HEK293 (cell line): ENCODE measurements around the gene CFAP99.
A peak's percentile ranks its signal among the peaks of the same experiment; 100 is the strongest.

Experiments
- CTCF ChIA-PET: fragments of 350-600 bp; formaldehyde crosslinking; extraction: SDS; loops from one replicate; lab custom pipeline; 2021; ENCODE audit warnings: antibody characterized with exemption; lab: Yijun Ruan, JAX
- POLR2A ChIA-PET: fragments of 300-600 bp; formaldehyde crosslinking; extraction: SDS; loops from one replicate; lab custom pipeline; 2020; ENCODE audit warnings: antibody characterized with exemption, inconsistent platforms; lab: Yijun Ruan, JAX
- H3K27ac ChIP-seq: fragments of 200-500 bp; sonication (Bioruptor generic); 2 replicates; pipeline ENCODE4 v1.5.1; 2014; ENCODE audit warnings: low read depth, low read length, control low read depth, inconsistent platforms; ENCODE audit errors: extremely low read depth
- H3K36me3 ChIP-seq, 2 experiments: fragments of 200-500 bp in 1 of 2; sonication (Bioruptor generic) in 1 of 2; 1 replicate in 1 of 2; 2 replicates in 1 of 2; pipeline ENCODE4 v1.5.1; 2014 to 2017; ENCODE audit warnings: inconsistent platforms in 2 of 2, low read length in 2 of 2; ENCODE audit not compliant: control insufficient read depth in 2 of 2, insufficient read depth in 1 of 2
- H3K4me1 ChIP-seq: fragments of 200-500 bp; sonication (Bioruptor generic); 2 replicates; pipeline ENCODE4 v1.5.1; 2014; ENCODE audit warnings: mild to moderate bottlenecking, low read length, inconsistent platforms; ENCODE audit not compliant: control insufficient read depth, insufficient read depth
- H3K4me3 ChIP-seq: 2 replicates; pipeline ENCODE4 v1.5.1; 2011; ENCODE audit warnings: low read depth, mild to moderate bottlenecking, control low read depth, low read length, moderate library complexity
- H3K9me3 ChIP-seq: fragments of 200-500 bp; sonication (Bioruptor generic); 2 replicates; pipeline ENCODE4 v1.5.1; 2014; ENCODE audit warnings: low read depth, low read length, inconsistent platforms; ENCODE audit not compliant: control insufficient read depth, insufficient read depth
- MEIS1 ChIP-seq: sonication (generic); formaldehyde crosslinking; IDR thresholded peaks from 2 replicates; pipeline ENCODE4 v1.8.1; 2022; ENCODE audit warnings: missing genetic modification reagents, mild to moderate bottlenecking, borderline replicate concordance
- OSR2 ChIP-seq: fragments of 450-650 bp; formaldehyde crosslinking; IDR thresholded peaks from 2 replicates; pipeline ENCODE4 v1.5.1; 2016; ENCODE audit warnings: missing biosample characterization, missing genetic modification characterization
- SCRT2 ChIP-seq: fragments of 450-650 bp; formaldehyde crosslinking; IDR thresholded peaks from 2 replicates; pipeline ENCODE4 v1.5.1; 2016; ENCODE audit warnings: missing biosample characterization, missing genetic modification characterization
- TRIM28 ChIP-seq: IDR thresholded peaks from 2 replicates; pipeline ENCODE4 v1.6.1; 2011; ENCODE audit warnings: low read length, control low read depth, borderline replicate concordance
- ZBTB20 ChIP-seq: fragments of 450-650 bp; formaldehyde crosslinking; IDR thresholded peaks from 2 replicates; pipeline ENCODE4 v1.5.1; 2016; ENCODE audit warnings: missing biosample characterization, missing genetic modification characterization
- ZFP37 ChIP-seq: fragments of 450-650 bp; formaldehyde crosslinking; IDR thresholded peaks from 2 replicates; pipeline ENCODE4 v1.5.1; 2016; ENCODE audit warnings: missing biosample characterization, missing genetic modification characterization
- ZIC2 ChIP-seq: fragments of 450-650 bp; formaldehyde crosslinking; IDR thresholded peaks from 2 replicates; pipeline ENCODE4 v1.5.1; 2016; ENCODE audit warnings: missing biosample characterization, missing genetic modification characterization
- ZNF292 ChIP-seq: fragments of 450-650 bp; formaldehyde crosslinking; IDR thresholded peaks from 2 replicates; pipeline ENCODE4 v1.5.1; 2016; ENCODE audit warnings: low read depth, missing biosample characterization, missing genetic modification characterization, borderline replicate concordance
- ZNF341 ChIP-seq: fragments of 450-650 bp; formaldehyde crosslinking; IDR thresholded peaks from 2 replicates; pipeline ENCODE4; 2016; ENCODE audit warnings: low read depth, missing biosample characterization, missing genetic modification characterization
- ZNF350 ChIP-seq: fragments of 450-650 bp; formaldehyde crosslinking; IDR thresholded peaks from 2 replicates; pipeline ENCODE4 v1.5.0; 2017; ENCODE audit warnings: missing biosample characterization, mild to moderate bottlenecking, missing genetic modification characterization
- ZNF423 ChIP-seq: fragments of 450-650 bp; formaldehyde crosslinking; IDR thresholded peaks from 2 replicates; pipeline ENCODE4 v1.5.1; 2016; ENCODE audit warnings: missing biosample characterization, missing genetic modification characterization
- ZNF433 ChIP-seq: fragments of 450-650 bp; formaldehyde crosslinking; IDR thresholded peaks from 2 replicates; pipeline ENCODE4 v1.5.1; 2016; ENCODE audit warnings: missing biosample characterization, missing genetic modification characterization, low read depth
- ZNF473 ChIP-seq: fragments of 450-650 bp; formaldehyde crosslinking; IDR thresholded peaks from 2 replicates; pipeline ENCODE4 v1.5.1; 2017; ENCODE audit warnings: missing biosample characterization, missing genetic modification characterization
- ZNF549 ChIP-seq: fragments of 450-650 bp; IDR thresholded peaks from 2 replicates; pipeline ENCODE4 v1.5.1; 2018; ENCODE audit warnings: missing biosample characterization, missing genetic modification characterization, mild to moderate bottlenecking, inconsistent platforms, moderate library complexity
- ZNF626 ChIP-seq: fragments of 450-650 bp; sonication (Bioruptor Pico); formaldehyde crosslinking; IDR thresholded peaks from 2 replicates; pipeline ENCODE4 v1.5.1; 2018; ENCODE audit warnings: missing biosample characterization, missing genetic modification characterization, inconsistent platforms
- ZNF777 ChIP-seq: fragments of 450-650 bp; formaldehyde crosslinking; IDR thresholded peaks from 2 replicates; pipeline ENCODE4 v1.5.1; 2017; ENCODE audit warnings: missing biosample characterization, missing genetic modification characterization, borderline replicate concordance
- TF ChIP-seq, protein P1 (sequence below): fragments of 450-650 bp; formaldehyde crosslinking; IDR thresholded peaks from 2 replicates; pipeline ENCODE4 v1.5.1; 2016; ENCODE audit warnings: missing biosample characterization, missing genetic modification characterization
- TF ChIP-seq, protein P2 (sequence below): fragments of 450-650 bp; formaldehyde crosslinking; IDR thresholded peaks from 2 replicates; pipeline ENCODE4 v1.5.1; 2016; ENCODE audit warnings: missing biosample characterization, missing genetic modification characterization, low read depth
- TF ChIP-seq, protein P3 (sequence below): fragments of 450-650 bp; formaldehyde crosslinking; IDR thresholded peaks from 2 replicates; pipeline ENCODE4 v1.5.1; 2016; ENCODE audit warnings: missing biosample characterization, missing genetic modification characterization
- TF ChIP-seq, protein P4 (sequence below): fragments of 450-650 bp; formaldehyde crosslinking; IDR thresholded peaks from 2 replicates; pipeline ENCODE4 v1.5.1; 2016; ENCODE audit warnings: missing biosample characterization, missing genetic modification characterization

CFAP99 gene

DNA sequence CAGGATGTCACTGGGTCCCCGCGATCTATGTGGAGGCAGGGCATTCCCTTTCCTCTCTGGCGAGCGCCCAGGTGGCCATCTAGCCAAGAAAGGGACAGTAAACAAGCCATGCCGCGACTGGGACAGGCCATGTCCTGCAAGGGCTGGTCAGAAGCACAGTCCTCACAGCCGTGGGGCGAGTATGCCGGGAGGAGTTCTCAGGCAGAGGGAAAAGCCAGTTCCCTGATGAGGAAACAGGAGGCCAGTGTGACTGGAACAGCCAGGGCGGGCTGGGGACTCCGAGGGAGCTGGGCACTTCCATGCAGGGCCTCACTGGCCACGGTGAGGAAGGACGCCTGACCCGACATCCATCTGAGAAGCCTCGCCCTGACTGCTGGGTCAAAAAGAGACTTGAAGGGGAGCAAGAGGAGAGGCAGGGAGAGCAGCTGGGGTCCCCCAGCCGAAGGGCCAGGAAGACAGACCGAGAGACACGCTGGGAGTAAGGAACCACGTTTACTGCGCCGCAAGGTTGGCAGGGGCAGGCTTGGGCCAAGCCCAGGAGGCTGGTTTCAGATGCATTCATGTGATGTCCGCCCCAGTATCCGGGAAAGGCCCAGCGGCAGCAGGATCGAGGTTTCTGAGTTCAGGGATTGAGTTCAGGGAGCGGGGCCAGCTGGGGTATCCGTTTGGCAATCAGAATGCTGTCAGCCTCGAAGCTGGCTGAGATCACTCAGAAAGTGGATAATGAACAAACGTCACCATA lies 15.0 kb downstream of the CFAP99 start:
- POLR2A ChIA-PET, result no interaction called here
- TF ChIP-seq ZNF341 (tag by site-specific recombination) (peak; percentile 44), ZNF473 (tag by site-specific recombination) (no peak)
- TF ChIP-seq, all 188 proteins: peak for 1

DNA sequence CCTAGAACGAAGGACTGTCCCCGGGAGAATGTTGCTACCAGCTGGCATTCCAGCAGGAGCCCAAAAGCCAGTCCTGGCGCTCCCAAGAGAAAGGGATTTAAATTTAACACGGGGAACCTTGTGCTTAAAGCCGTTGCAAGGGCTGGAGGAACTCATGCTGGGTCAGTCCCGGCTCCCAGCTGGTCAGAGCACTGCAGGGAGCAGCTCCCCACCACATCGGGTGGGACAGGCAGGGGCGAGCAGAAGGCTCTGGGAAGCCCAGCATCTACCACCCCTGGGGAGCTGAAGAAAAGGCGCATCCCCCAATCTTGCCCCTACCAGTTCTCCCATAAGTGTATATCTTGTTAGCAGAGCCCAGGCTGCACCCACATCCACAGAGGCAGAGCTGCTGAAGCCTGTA lies 15.7 kb downstream of the CFAP99 start:
- Histone ChIP-seq H3K4me1 (no peaks in the 10 kb centered on the region), H3K36me3 (no peaks in the 10 kb centered on the region), H3K9me3 (no peaks in the 10 kb centered on the region), H3K4me3 (no peak overlapping the region), H3K27ac (no peak overlapping the region)
- ChIA-PET CTCF (interaction anchor here (0.6 to 0.9 kb wide), 2 partner anchors 9 to 11 kb away, joined by 3 read pairs; no protein-coding TSS in a partner anchor), POLR2A (no interaction called here)
- TF ChIP-seq ZIC2, result peak; percentile 85
- TF ChIP-seq, protein P1, sequence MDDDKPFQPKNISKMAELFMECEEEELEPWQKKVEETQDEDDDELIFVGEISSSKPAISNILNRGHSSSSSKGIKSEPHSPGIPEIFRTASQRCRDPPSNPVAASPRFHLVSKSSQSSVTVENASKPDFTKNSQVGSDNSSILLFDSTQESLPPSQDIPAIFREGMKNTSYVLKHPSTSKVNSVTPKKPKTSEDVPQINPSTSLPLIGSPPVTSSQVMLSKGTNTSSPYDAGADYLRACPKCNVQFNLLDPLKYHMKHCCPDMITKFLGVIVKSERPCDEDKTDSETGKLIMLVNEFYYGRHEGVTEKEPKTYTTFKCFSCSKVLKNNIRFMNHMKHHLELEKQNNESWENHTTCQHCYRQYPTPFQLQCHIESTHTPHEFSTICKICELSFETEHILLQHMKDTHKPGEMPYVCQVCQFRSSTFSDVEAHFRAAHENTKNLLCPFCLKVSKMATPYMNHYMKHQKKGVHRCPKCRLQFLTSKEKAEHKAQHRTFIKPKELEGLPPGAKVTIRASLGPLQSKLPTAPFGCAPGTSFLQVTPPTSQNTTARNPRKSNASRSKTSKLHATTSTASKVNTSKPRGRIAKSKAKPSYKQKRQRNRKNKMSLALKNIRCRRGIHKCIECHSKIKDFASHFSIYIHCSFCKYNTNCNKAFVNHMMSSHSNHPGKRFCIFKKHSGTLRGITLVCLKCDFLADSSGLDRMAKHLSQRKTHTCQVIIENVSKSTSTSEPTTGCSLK (tag by site-specific recombination), result no peak

More for the DNA sequence above, 15.0 kb downstream of the CFAP99 start:
- Histone ChIP-seq H3K9me3 (no peaks in the 10 kb centered on the region), H3K4me3 (no peak overlapping the region), H3K4me1 (no peaks in the 10 kb centered on the region), H3K27ac (no peak overlapping the region), H3K36me3 (no peaks in the 10 kb centered on the region)
- CTCF ChIA-PET, result interaction anchor here (0.9 kb wide), 1 partner anchor 12 kb away, joined by 3 read pairs; no protein-coding TSS in a partner anchor

DNA sequence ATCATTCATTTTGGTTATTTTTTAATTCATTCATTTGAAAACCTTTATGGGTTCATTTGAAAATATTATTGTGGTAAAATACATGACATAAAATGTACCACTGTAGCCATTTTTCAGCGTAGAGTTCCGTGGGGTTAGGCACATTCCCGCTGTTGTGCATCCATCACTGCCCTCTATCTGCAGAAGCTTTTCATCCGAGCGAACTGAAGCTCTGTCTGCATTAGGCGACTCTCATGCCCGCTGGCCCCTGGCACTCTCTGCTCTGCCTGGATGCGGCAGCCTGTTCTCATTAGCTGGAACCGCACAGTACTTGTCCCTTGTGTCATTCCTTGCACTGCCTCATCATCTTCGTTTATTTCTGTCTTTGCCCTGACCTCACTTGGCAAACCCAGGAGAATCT lies 17.5 kb downstream of the CFAP99 start:
- ChIA-PET CTCF (interaction anchor here (0.6 kb wide), 1 partner anchor 34 kb away, joined by 4 read pairs; no protein-coding TSS in a partner anchor), POLR2A (interaction anchor here (0.8 kb wide), 1 partner anchor 174 kb away, joined by 3 read pairs; the partner anchor contains the start of gene MXD4)
- Histone ChIP-seq H3K4me3 (no peak overlapping the region), H3K4me1 (no peaks in the 10 kb centered on the region), H3K36me3 (no peaks in the 10 kb centered on the region), H3K27ac (no peak overlapping the region), H3K9me3 (no peaks in the 10 kb centered on the region)
- TF ChIP-seq, protein P2, sequence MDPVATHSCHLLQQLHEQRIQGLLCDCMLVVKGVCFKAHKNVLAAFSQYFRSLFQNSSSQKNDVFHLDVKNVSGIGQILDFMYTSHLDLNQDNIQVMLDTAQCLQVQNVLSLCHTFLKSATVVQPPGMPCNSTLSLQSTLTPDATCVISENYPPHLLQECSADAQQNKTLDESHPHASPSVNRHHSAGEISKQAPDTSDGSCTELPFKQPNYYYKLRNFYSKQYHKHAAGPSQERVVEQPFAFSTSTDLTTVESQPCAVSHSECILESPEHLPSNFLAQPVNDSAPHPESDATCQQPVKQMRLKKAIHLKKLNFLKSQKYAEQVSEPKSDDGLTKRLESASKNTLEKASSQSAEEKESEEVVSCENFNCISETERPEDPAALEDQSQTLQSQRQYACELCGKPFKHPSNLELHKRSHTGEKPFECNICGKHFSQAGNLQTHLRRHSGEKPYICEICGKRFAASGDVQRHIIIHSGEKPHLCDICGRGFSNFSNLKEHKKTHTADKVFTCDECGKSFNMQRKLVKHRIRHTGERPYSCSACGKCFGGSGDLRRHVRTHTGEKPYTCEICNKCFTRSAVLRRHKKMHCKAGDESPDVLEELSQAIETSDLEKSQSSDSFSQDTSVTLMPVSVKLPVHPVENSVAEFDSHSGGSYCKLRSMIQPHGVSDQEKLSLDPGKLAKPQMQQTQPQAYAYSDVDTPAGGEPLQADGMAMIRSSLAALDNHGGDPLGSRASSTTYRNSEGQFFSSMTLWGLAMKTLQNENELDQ (tag by site-specific recombination), result no peak
- TF ChIP-seq ZNF626 (tag by site-specific recombination) (no peak), OSR2 (tag by site-specific recombination) (no peak), TRIM28 (no peak), ZFP37 (tag by site-specific recombination) (no peak), ZNF777 (tag by site-specific recombination) (no peak), MEIS1 (no peak), ZNF549 (tag by site-specific recombination) (no peak), ZNF350 (no peak), ZNF423 (tag by site-specific recombination) (no peak), ZBTB20 (no peak), SCRT2 (tag by site-specific recombination) (no peak), ZNF433 (tag by site-specific recombination) (no peak), ZNF292 (tag by site-specific recombination) (no peak)
- TF ChIP-seq, protein P3, sequence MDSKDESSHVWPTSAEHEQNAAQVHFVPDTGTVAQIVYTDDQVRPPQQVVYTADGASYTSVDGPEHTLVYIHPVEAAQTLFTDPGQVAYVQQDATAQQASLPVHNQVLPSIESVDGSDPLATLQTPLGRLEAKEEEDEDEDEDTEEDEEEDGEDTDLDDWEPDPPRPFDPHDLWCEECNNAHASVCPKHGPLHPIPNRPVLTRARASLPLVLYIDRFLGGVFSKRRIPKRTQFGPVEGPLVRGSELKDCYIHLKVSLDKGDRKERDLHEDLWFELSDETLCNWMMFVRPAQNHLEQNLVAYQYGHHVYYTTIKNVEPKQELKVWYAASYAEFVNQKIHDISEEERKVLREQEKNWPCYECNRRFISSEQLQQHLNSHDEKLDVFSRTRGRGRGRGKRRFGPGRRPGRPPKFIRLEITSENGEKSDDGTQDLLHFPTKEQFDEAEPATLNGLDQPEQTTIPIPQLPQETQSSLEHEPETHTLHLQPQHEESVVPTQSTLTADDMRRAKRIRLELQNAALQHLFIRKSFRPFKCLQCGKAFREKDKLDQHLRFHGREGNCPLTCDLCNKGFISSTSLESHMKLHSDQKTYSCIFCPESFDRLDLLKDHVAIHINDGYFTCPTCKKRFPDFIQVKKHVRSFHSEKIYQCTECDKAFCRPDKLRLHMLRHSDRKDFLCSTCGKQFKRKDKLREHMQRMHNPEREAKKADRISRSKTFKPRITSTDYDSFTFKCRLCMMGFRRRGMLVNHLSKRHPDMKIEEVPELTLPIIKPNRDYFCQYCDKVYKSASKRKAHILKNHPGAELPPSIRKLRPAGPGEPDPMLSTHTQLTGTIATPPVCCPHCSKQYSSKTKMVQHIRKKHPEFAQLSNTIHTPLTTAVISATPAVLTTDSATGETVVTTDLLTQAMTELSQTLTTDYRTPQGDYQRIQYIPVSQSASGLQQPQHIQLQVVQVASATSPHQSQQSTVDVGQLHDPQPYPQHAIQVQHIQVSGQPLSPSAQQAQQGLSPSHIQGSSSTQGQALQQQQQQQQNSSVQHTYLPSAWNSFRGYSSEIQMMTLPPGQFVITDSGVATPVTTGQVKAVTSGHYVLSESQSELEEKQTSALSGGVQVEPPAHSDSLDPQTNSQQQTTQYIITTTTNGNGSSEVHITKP (tag by site-specific recombination), result no peak
- TF ChIP-seq, protein P4, sequence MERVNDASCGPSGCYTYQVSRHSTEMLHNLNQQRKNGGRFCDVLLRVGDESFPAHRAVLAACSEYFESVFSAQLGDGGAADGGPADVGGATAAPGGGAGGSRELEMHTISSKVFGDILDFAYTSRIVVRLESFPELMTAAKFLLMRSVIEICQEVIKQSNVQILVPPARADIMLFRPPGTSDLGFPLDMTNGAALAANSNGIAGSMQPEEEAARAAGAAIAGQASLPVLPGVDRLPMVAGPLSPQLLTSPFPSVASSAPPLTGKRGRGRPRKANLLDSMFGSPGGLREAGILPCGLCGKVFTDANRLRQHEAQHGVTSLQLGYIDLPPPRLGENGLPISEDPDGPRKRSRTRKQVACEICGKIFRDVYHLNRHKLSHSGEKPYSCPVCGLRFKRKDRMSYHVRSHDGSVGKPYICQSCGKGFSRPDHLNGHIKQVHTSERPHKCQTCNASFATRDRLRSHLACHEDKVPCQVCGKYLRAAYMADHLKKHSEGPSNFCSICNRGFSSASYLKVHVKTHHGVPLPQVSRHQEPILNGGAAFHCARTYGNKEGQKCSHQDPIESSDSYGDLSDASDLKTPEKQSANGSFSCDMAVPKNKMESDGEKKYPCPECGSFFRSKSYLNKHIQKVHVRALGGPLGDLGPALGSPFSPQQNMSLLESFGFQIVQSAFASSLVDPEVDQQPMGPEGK (tag by site-specific recombination), result no peak
